HepG2 (cell line): ENCODE data around the gene OR5AP2. TPM values are rescaled to one million over a fixed set of nuclear protein-coding genes. Genes with fewer than 3 reads are reported as not detected.

Source experiments
- ATAC-seq: fragments of 200-7000 bp; cut with Tn5 transposase; 3 replicates; pipeline ENCODE4 v1.9.1; 2020; ENCODE audit warnings: mild to moderate bottlenecking, moderate library complexity
- Bru-seq: library from RNA; stranded (reverse); fragments of 400-500 nt; gene quantifications from one replicate; lab custom pipeline; 2021; lab: Mats Ljungman, UMichigan
- BruChase-seq, 2 experiments: library from RNA; stranded (reverse); fragments of 400-500 nt; gene quantifications; one replicate each; lab custom pipeline; 2021; lab: Mats Ljungman, UMichigan
- BruUV-seq: library from RNA; stranded (reverse); fragments of 400-500 nt; replicated peaks from 2 replicates; lab custom pipeline; 2021; lab: Mats Ljungman, UMichigan
- CTCF ChIA-PET: fragments of 300-600 bp; formaldehyde crosslinking; extraction: SDS; loops from one replicate; lab custom pipeline; 2021; ENCODE audit warnings: low total read pairs, inconsistent platforms, low intra/inter-chr PET ratio; lab: Yijun Ruan, JAX
- POLR2A ChIA-PET: fragments of 350-600 bp; sonication (Branson Sonifier 250); formaldehyde crosslinking; loops from one replicate; lab custom pipeline; 2020; ENCODE audit warnings: antibody characterized with exemption, inconsistent platforms; lab: Yijun Ruan, JAX
- DNase-seq: peaks from one replicate; pipeline ENCODE4 v3.0.0-alpha.2; 2015; ENCODE audit warnings: low spot score
- FAIRE-seq: peaks from 3 replicates; lab custom pipeline; 2011; peaks lifted over from hg19 to GRCh38; lab: Jason Lieb, UNC
- H2AFZ ChIP-seq: one replicate; pipeline ENCODE4 v1.6.1; 2011; ENCODE audit warnings: low read length, inconsistent platforms
- H3K27ac ChIP-seq: fragments of 300-600 bp; 3 replicates; pipeline ENCODE4 v1.8.0; 2011; ENCODE audit warnings: mixed run types, mild to moderate bottlenecking, mixed read lengths, low read length, inconsistent platforms; ENCODE audit not compliant: insufficient read depth; ENCODE audit errors: extremely low read length
- H3K27me3 ChIP-seq, 2 experiments: fragments of 200-600 bp in 1 of 2; 2 replicates in 1 of 2; 3 replicates in 1 of 2; pipeline versions ENCODE4 v1.6.0 to v1.8.0; 2011; ENCODE audit warnings: low read length in 2 of 2, mild to moderate bottlenecking in 2 of 2, moderate library complexity in 2 of 2, inconsistent platforms in 1 of 2; ENCODE audit not compliant: insufficient read depth in 2 of 2, control insufficient read depth in 1 of 2
- H3K36me3 ChIP-seq, 2 experiments: fragments of 200-600 bp in 1 of 2; replicated peaks in 1 of 2; 2 replicates in 1 of 2; 3 replicates in 1 of 2; pipeline versions ENCODE4 v1.5.1 to v1.8.0; 2011; ENCODE audit warnings: low read length in 2 of 2, inconsistent platforms in 1 of 2; ENCODE audit not compliant: insufficient read depth in 2 of 2, control insufficient read depth in 1 of 2
- H3K4me1 ChIP-seq: 2 replicates; pipeline ENCODE4 v1.5.1; 2012; ENCODE audit warnings: low read length, inconsistent platforms; ENCODE audit not compliant: insufficient read depth
- H3K4me2 ChIP-seq: 2 replicates; pipeline ENCODE4 v1.6.0; 2011; ENCODE audit warnings: low read depth, low read length, inconsistent platforms
- H3K4me3 ChIP-seq, 3 experiments: fragments of 200-600 bp in 1 of 3; sonication (generic), shearing (Covaris generic) in 1 of 3; replicated peaks in 1 of 3; 2 replicates each; pipeline ENCODE4 v1.5.1; 2011 to 2016; ENCODE audit warnings: low read length in 3 of 3, inconsistent platforms in 2 of 3, low read depth in 2 of 3, mild to moderate bottlenecking in 2 of 3, control low read depth in 1 of 3, mixed read lengths in 1 of 3; ENCODE audit not compliant: insufficient read depth in 1 of 3
- H3K79me2 ChIP-seq: one replicate; pipeline ENCODE4 v1.6.1; 2011; ENCODE audit warnings: low read length, inconsistent platforms; ENCODE audit not compliant: insufficient read depth
- H3K9ac ChIP-seq: 2 replicates; pipeline ENCODE4 v1.6.0; 2011; ENCODE audit warnings: mild to moderate bottlenecking, low read depth, low read length, inconsistent platforms; ENCODE audit not compliant: insufficient read depth
- H3K9me3 ChIP-seq: 2 replicates; pipeline ENCODE4 v1.5.1; 2012; ENCODE audit warnings: mild to moderate bottlenecking, low read length
- H4K20me1 ChIP-seq: 2 replicates; pipeline ENCODE4 v1.6.0; 2011; ENCODE audit warnings: inconsistent platforms, mild to moderate bottlenecking, low read length, moderate library complexity; ENCODE audit not compliant: insufficient read depth
- FUBP1 ChIP-seq: sonication (generic); formaldehyde crosslinking; IDR thresholded peaks from 2 replicates; pipeline ENCODE4 v1.5.1; 2020; ENCODE audit warnings: missing genetic modification reagents, mild to moderate bottlenecking, borderline replicate concordance
- MAZ ChIP-seq, 2 experiments: sonication (generic) in 1 of 2; formaldehyde crosslinking in 1 of 2; IDR thresholded peaks; 2 replicates each; pipeline versions ENCODE4 v1.5.0 to v1.6.1; 2012 to 2020; ENCODE audit warnings: low read depth in 2 of 2, mild to moderate bottlenecking in 2 of 2, borderline replicate concordance in 1 of 2, improper control_type of control experiment in 1 of 2, low read length in 1 of 2, missing genetic modification reagents in 1 of 2, moderate library complexity in 1 of 2
- NFE2L1 ChIP-seq: sonication (generic); formaldehyde crosslinking; IDR thresholded peaks from 2 replicates; pipeline ENCODE4 v1.4.0; 2020; ENCODE audit warnings: missing genetic modification reagents, mild to moderate bottlenecking, borderline replicate concordance
- RFXAP ChIP-seq: sonication (generic); formaldehyde crosslinking; IDR thresholded peaks from 2 replicates; pipeline ENCODE4 v1.4.0; 2020; ENCODE audit warnings: missing genetic modification reagents, borderline replicate concordance
- SMC3 ChIP-seq: IDR thresholded peaks from 2 replicates; pipeline ENCODE4 v1.6.1; 2011; ENCODE audit warnings: low read length, improper control_type of control experiment
- SRSF9 ChIP-seq: fragments of 200-400 bp; formaldehyde crosslinking; IDR thresholded peaks from 2 replicates; pipeline ENCODE4 v1.6.1; 2018; ENCODE audit warnings: borderline replicate concordance, mild to moderate bottlenecking, low read depth, low read length; ENCODE audit not compliant: insufficient read depth, poor library complexity, severe bottlenecking
- ZBTB14 ChIP-seq: sonication (generic); formaldehyde crosslinking; IDR thresholded peaks from 2 replicates; pipeline ENCODE4 v1.4.0; 2020; ENCODE audit warnings: missing genetic modification reagents
- ZNF574 ChIP-seq: sonication (generic); formaldehyde crosslinking; IDR thresholded peaks from 2 replicates; pipeline ENCODE4 v1.4.0; 2020; ENCODE audit warnings: missing genetic modification reagents
- ZNF660 ChIP-seq: sonication (generic); formaldehyde crosslinking; IDR thresholded peaks from 2 replicates; pipeline ENCODE4 v1.5.1; 2020; ENCODE audit warnings: mild to moderate bottlenecking, low read depth, missing genetic modification reagents, borderline replicate concordance
- ZSCAN25 ChIP-seq: sonication (generic); formaldehyde crosslinking; IDR thresholded peaks from 2 replicates; pipeline ENCODE4 v1.8.0; 2022; ENCODE audit warnings: mild to moderate bottlenecking, missing genetic modification reagents
- WGBS: methylation state at CpG from one replicate; pipeline ENCODE4 v1.1.6; 2017; ENCODE audit warnings: low lambda C conversion rate; 5-methylcytosine and 5-hydroxymethylcytosine counted together
- in situ Hi-C: cut with HindIII; loops from 2 replicates; pipeline ENCODE4 v1.10.0; 2017; ENCODE audit warnings: low pct_unique_long_range_greater_than_20kb; ENCODE audit not compliant: extremely low pct_ligation_motif_present
- intact Hi-C: fragments of 100-400 bp; cut with micrococcal nuclease; formaldehyde crosslinking; loops from one replicate; pipeline ENCODE4 v1.10.0; 2022; ENCODE audit not compliant: unreplicated experiment
- long read RNA-seq, 2 experiments: library from RNA in 1 of 2; library from polyadenylated mRNA in 1 of 2; stranded (forward) in 1 of 2; unstranded in 1 of 2; transcript quantifications; one replicate each; pipeline ENCODE4 v2.0.0, GENCODE V29; 2019 to 2022
- polyA minus RNA-seq, 3 experiments: library from RNA; depleted of rRNA, polyadenylated mRNA; stranded (reverse); fragments of >200 nt; gene quantifications; 2 replicates each; pipeline ENCODE4 v1.2.3, GENCODE V29; 2011; ENCODE audit warnings: low replicate concordance in 1 of 3
- polyA plus RNA-seq, 8 experiments: library from polyadenylated mRNA; depleted of rRNA in 3 of 8; stranded (reverse) in 7 of 8; unstranded in 1 of 8; fragments of >200 nt; fragmentation: Illumina TruSeq in 4 of 8; extraction: Trizol in 4 of 8; gene quantifications; 2 replicates each; pipeline versions ENCODE4 v1.2.1 to v1.2.3, GENCODE V29; 2011 to 2016; ENCODE audit warnings: low read depth in 4 of 8, missing spikeins in 1 of 8, mixed read lengths in 1 of 8; ENCODE audit not compliant: insufficient read depth in 1 of 8
- total RNA-seq, 5 experiments: library from RNA; depleted of rRNA; stranded (reverse); fragments of >200 nt; fragmentation: Illumina TruSeq; extraction: Trizol; gene quantifications; 2 replicates each; pipeline ENCODE4 v1.2.3, GENCODE V29; 2016; ENCODE audit warnings: low read depth in 1 of 5

The OR5AP2 gene
- total RNA-seq (2016; rRNA removed; fragmentation: Illumina TruSeq; extraction: Trizol) (not detected in 2 replicates), polyA plus RNA-seq (2011; rRNA removed) (not detected in 2 replicates), polyA minus RNA-seq (2011; rRNA and poly(A)+ RNA removed; ENCODE audit: low replicate concordance) (not detected in 2 replicates), Bru-seq, nascent RNA (not detected), BruChase-seq, experiment 1, labeled RNA remaining after a 6-hour chase (not detected), BruChase-seq, experiment 2, labeled RNA remaining after a 2-hour chase (not detected)
- not detected in 2 replicates for total RNA-seq (2016; cell fraction: cytosol; rRNA removed; fragmentation: Illumina TruSeq; extraction: Trizol; ENCODE audit: low read depth)
- not detected in 2 replicates for total RNA-seq (2016; cell fraction: insoluble cytoplasmic fraction; rRNA removed; fragmentation: Illumina TruSeq; extraction: Trizol)
- total RNA-seq (2016; cell fraction: membrane; rRNA removed; fragmentation: Illumina TruSeq; extraction: Trizol): not detected in 2 replicates
- not detected in 2 replicates for total RNA-seq (2016; cell fraction: nucleus; rRNA removed; fragmentation: Illumina TruSeq; extraction: Trizol)
- not detected in 2 replicates for polyA plus RNA-seq (2011; cell fraction: cytosol; rRNA removed)
- not detected in 2 replicates for polyA plus RNA-seq (2011; cell fraction: nucleus; rRNA removed)
- not detected in 2 replicates for polyA plus RNA-seq (2012)
- polyA plus RNA-seq (2016; cell fraction: cytosol; fragmentation: Illumina TruSeq; extraction: Trizol; ENCODE audit: low read depth): not detected in 2 replicates
- polyA plus RNA-seq (2016; cell fraction: insoluble cytoplasmic fraction; fragmentation: Illumina TruSeq; extraction: Trizol; ENCODE audit: low read depth): not detected in 2 replicates
- polyA plus RNA-seq (2016; cell fraction: membrane; fragmentation: Illumina TruSeq; extraction: Trizol; ENCODE audit: low read depth): not detected in 2 replicates
- not detected in 2 replicates for polyA plus RNA-seq (2016; cell fraction: nucleus; fragmentation: Illumina TruSeq; extraction: Trizol; ENCODE audit: insufficient read depth, low read depth)
- not detected in 2 replicates for polyA minus RNA-seq (2011; cell fraction: cytosol; rRNA and poly(A)+ RNA removed)
- polyA minus RNA-seq (2011; cell fraction: nucleus; rRNA and poly(A)+ RNA removed): not detected in 2 replicates
- long read RNA-seq, experiment 1: 0 reads
- long read RNA-seq, experiment 2: 0 reads

GRCh38 chr11:56642339-56642738 is at the start of gene OR5AP2:
TSS of gene OR5AP2 (minus strand) at chr11:56642439. CDS start at chr11:56642439, 0 bp downstream.
- no peak for TF ChIP-seq NFE2L1 (CRISPR knock-in tag)
- TF ChIP-seq MAZ (IDR thresholded peaks at IDR 0.05; ENCODE audit: borderline replicate concordance, low read depth, low read length): no peak
- no peak for TF ChIP-seq MAZ (CRISPR knock-in tag; IDR thresholded peaks at IDR 0.05; ENCODE audit: low read depth)
- TF ChIP-seq ZSCAN25 (CRISPR knock-in tag): no peak
- no peak for TF ChIP-seq ZNF660 (CRISPR knock-in tag)
- TF ChIP-seq ZBTB14: no peak
- no peak for TF ChIP-seq FUBP1 (CRISPR knock-in tag)
- no peak for TF ChIP-seq ZNF574 (CRISPR knock-in tag)
- no peak for TF ChIP-seq RFXAP (CRISPR knock-in tag)
- TF ChIP-seq SMC3: no peak
- no peak for TF ChIP-seq SRSF9
- BruUV-seq: no TSS peak
- Histone ChIP-seq H3K79me2 (no peaks in the 10 kb centered on the region), H4K20me1 (no peaks in the 10 kb centered on the region), H2AFZ (no peak within 1 kb of the TSS), H3K36me3 (no peaks in the 10 kb centered on the region), H3K27me3 (no peaks in the 10 kb centered on the region), H3K27ac (no peak within 1 kb of the TSS), H3K9me3 (no peaks in the 10 kb centered on the region; the same call in 1 of the 2 replicates), H3K4me2 (no peak within 1 kb of the TSS), H3K9ac (no peak within 1 kb of the TSS), H3K4me3 (no peak within 1 kb of the TSS), H3K4me1 (no peaks in the 10 kb centered on the region)
- no peak for ATAC-seq
- in situ Hi-C loops: no loop called here
- 12% methylated on average over 2 of the region's 2 CpGs for WGBS
- DNase-seq: no peak
- ChIA-PET POLR2A (no interaction called here), CTCF (no interaction called here)
- no peak for FAIRE-seq
- intact Hi-C loops: no loop called here
